Testis (tissue), 2 donors: ENCODE data around the gene AOX1.

Source experiments
- CTCF ChIP-seq, 3 experiments: fragments of 450-650 bp in 2 of 3; fragments of 200-600 bp in 1 of 3; sonication (generic) in 1 of 3; IDR thresholded peaks; one replicate each; pipeline ENCODE4 v1.5.1; 2016 to 2019; ENCODE audit warnings: antibody characterized with exemption in 3 of 3, mild to moderate bottlenecking in 2 of 3, moderate library complexity in 1 of 3
- POLR2A ChIP-seq: fragments of 450-650 bp; IDR thresholded peaks from one replicate; pipeline ENCODE4 v1.6.1; 2017; ENCODE audit warnings: antibody characterized with exemption, mild to moderate bottlenecking, moderate library complexity

- TF ChIP-seq CTCF (IDR thresholded peaks at IDR 0.05) (no peak), POLR2A (no peak)
Measured at GRCh38 chr2:200590090-200590489, 4.3 kb downstream of the AOX1 start.
